Measurements from ENCODE around the gene SSTR5. TPM values are rescaled to one million over a fixed set of nuclear protein-coding genes. Genes with fewer than 3 reads are reported as not detected.

The SSTR5 gene
- total RNA-seq, 1 donor from 2014 or later = not detected

DNA sequence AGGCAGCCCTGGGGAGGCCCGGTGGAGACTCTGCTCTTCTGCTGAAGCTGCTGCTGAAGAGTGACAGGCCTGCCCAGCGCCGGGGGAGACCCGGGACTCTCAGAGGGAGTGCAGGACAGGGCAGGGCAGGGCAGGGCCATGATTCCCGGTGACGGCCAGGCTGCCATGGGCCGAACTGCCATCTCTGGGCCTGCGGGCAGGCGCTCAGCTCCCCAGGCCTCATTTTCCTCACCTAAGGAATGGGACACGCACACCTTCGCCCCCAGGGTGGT, 22.6 kb upstream of the SSTR5 start:
- Histone ChIP-seq H3K36me3 (no peaks in the 10 kb centered on the region), H3K9me3 (no peaks in the 10 kb centered on the region), H3K27me3 (no peaks in the 10 kb centered on the region), H3K4me1 (peaks cover 0 to 3% of the 10 kb centered on the region in 2 donors), H3K27ac (no peak overlapping the region), H3K4me3 (no peak overlapping the region)
- no peak for TF ChIP-seq CTCF (IDR thresholded peaks at IDR 0.05)
- no peak for DNase-seq (ENCODE audit: low spot score in 2 of 2)
- intact Hi-C loops (cut with DNase I) = loop anchor here (5.0 to 10.0 kb wide), 2 partner anchors 238 to 265 kb away; partner anchors contain the start of genes CHTF18 and RPUSD1

DNA sequence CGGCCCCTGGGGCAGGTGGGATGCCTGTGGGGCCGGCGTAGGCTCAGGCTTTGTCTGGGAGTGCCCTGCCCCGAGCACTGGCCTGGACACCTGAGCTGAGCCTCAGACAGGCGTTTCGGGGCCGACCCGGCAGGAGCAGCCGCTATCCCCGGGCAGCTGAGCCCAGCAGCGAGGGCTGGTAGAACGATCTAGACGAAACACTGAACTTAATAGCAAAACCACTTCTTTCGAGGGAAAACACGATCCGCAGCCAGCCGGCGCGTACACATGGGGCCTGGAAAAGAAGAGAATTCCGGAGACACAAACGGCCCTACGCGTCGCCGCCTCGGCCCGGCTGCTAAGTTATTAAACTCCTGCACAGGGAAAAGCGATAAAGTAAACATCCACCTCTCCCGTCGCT, 22.0 kb upstream of the SSTR5 start:
- no peak for DNase-seq (ENCODE audit: low spot score in 2 of 2)
- no peak for TF ChIP-seq CTCF (IDR thresholded peaks at IDR 0.05)
- intact Hi-C loops (cut with DNase I) = loop anchor here (5.0 to 10.0 kb wide), 2 partner anchors 238 to 266 kb away; partner anchors contain the start of genes CHTF18 and RPUSD1
- Histone ChIP-seq H3K27ac (no peak overlapping the region), H3K9me3 (no peaks in the 10 kb centered on the region), H3K36me3 (no peaks in the 10 kb centered on the region), H3K4me1 (peaks cover 0 to 3% of the 10 kb centered on the region in 2 donors), H3K27me3 (no peaks in the 10 kb centered on the region), H3K4me3 (no peak overlapping the region)

- intact Hi-C loops (cut with DNase I) = loop anchor here (5.0 to 10.0 kb wide), 2 partner anchors 239 to 266 kb away; partner anchors contain the start of genes CHTF18 and RPUSD1
- Histone ChIP-seq H3K4me1 (peaks cover 0 to 3% of the 10 kb centered on the region in 2 donors), H3K27ac (no peak overlapping the region), H3K4me3 (no peak overlapping the region), H3K27me3 (no peaks in the 10 kb centered on the region), H3K9me3 (no peaks in the 10 kb centered on the region), H3K36me3 (no peaks in the 10 kb centered on the region)
- TF ChIP-seq CTCF (IDR thresholded peaks at IDR 0.05) = no peak
- DNase-seq (ENCODE audit: low spot score in 2 of 2) = no peak
Measured at GRCh38 chr16:1050921-1051320, 21.6 kb upstream of the SSTR5 start.

GRCh38 chr16:1051446-1051845, 21.1 kb upstream of the SSTR5 start:
- no peak for DNase-seq (ENCODE audit: low spot score in 2 of 2)
- intact Hi-C loops (cut with DNase I) = loop anchor here (5.0 to 10.0 kb wide), 2 partner anchors 239 to 267 kb away; partner anchors contain the start of genes CHTF18 and RPUSD1
- Histone ChIP-seq H3K9me3 (no peaks in the 10 kb centered on the region), H3K27me3 (no peaks in the 10 kb centered on the region), H3K4me1 (peaks cover 0 to 3% of the 10 kb centered on the region in 2 donors), H3K27ac (no peak overlapping the region), H3K36me3 (no peaks in the 10 kb centered on the region), H3K4me3 (no peak overlapping the region)
- no peak for TF ChIP-seq CTCF (IDR thresholded peaks at IDR 0.05)

DNA sequence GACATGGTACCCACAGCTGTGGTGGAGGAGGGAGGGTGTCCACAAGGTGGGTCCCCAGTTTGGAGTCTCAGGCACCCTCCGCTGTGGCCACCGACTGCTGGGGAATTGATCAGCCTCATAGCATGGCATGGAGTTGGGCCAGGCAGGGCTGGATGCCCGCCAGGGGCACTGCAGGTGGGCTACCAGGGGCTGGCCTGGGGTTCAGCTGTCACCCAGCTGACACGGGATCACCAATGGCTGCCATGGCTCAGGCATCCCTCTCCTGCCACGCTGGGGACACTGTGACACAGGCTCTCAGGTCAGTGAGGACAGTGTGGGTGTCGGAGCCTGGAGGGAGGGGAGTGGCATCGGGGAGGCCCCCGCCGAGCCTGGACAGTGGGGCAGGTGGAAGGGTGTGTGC, 19.8 kb upstream of the SSTR5 start:
- no peak overlapping the region for H3K27ac ChIP-seq
- intact Hi-C loops (cut with DNase I) = loop anchor here (5.0 to 10.0 kb wide), 2 partner anchors 240 to 268 kb away; partner anchors contain the start of genes CHTF18 and RPUSD1
- no peaks in the 10 kb centered on the region for H3K27me3 ChIP-seq
- peaks cover 0 to 6% of the 10 kb centered on the region in 2 donors for H3K4me1 ChIP-seq
- TF ChIP-seq CTCF (IDR thresholded peaks at IDR 0.05) = no peak
- no peak for DNase-seq (ENCODE audit: low spot score in 2 of 2)
- no peaks in the 10 kb centered on the region for H3K9me3 ChIP-seq
- no peaks in the 10 kb centered on the region for H3K36me3 ChIP-seq
- H3K4me3 ChIP-seq = no peak overlapping the region

DNA sequence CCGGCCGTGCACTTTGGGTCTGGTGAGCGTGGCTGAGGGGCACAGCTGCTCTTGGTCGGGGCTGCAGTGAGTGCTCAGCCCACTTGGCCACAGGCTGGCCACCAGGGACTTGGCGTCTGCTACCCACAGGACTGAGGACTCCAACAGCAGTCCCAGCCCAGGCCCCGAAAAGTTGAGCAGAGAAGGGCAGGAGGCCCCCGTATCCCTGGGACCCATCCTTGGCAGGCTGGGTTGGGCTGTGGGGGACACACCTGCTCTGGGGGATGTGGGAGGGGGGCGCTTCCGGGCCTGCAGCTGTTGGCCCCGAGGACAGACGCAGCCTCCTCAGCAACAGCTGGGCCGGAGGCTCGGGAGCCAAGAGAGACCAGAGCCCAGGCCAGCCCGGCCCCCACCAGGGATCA, 19.4 kb upstream of the SSTR5 start:
- Histone ChIP-seq H3K36me3 (no peaks in the 10 kb centered on the region), H3K27me3 (no peaks in the 10 kb centered on the region), H3K9me3 (no peaks in the 10 kb centered on the region), H3K27ac (no peak overlapping the region), H3K4me1 (peaks cover 0 to 8% of the 10 kb centered on the region in 2 donors), H3K4me3 (no peak overlapping the region)
- intact Hi-C loops (cut with DNase I) = loop anchor here (5.0 to 10.0 kb wide), 2 partner anchors 241 to 268 kb away; partner anchors contain the start of genes CHTF18 and RPUSD1
- no peak for TF ChIP-seq CTCF (IDR thresholded peaks at IDR 0.05)
- no peak for DNase-seq (ENCODE audit: low spot score in 2 of 2)
